Testis (tissue), 2 donors: Measurements from ENCODE around the gene SPEN.

Source experiments
- POLR2A ChIP-seq: fragments of 450-650 bp; IDR thresholded peaks from one replicate; pipeline ENCODE4 v1.6.1; 2017; ENCODE audit warnings: antibody characterized with exemption, mild to moderate bottlenecking, moderate library complexity
- TF ChIP-seq, protein P1 (sequence below), 3 experiments: fragments of 450-650 bp in 2 of 3; fragments of 200-600 bp in 1 of 3; sonication (generic) in 1 of 3; IDR thresholded peaks; one replicate each; pipeline ENCODE4 v1.5.1; 2016 to 2019; ENCODE audit warnings: antibody characterized with exemption in 3 of 3, mild to moderate bottlenecking in 2 of 3, moderate library complexity in 1 of 3

DNA sequence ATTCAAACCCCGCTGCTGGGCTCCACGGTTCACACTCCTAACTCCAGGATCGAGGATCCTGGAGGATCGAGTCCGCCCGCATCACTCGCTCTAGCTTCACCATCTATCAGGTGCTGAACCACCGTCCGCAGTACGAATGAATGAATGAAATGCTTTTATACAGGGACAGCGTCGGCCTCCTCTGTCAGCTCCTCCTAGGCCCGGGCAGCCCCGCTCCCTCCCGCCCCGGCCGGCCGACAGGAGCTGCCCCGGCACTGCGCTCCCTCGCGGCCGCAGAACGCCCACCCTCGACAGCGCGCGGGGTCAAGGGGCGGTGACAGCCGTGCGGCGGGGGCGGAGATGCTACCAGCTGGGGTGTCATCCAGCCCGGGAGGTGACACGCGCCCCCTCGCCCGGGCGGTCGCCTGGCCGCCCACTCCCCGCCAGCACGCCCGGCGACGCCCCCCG is 127.9 kb downstream of the SPEN start:
- TF ChIP-seq, protein P1, sequence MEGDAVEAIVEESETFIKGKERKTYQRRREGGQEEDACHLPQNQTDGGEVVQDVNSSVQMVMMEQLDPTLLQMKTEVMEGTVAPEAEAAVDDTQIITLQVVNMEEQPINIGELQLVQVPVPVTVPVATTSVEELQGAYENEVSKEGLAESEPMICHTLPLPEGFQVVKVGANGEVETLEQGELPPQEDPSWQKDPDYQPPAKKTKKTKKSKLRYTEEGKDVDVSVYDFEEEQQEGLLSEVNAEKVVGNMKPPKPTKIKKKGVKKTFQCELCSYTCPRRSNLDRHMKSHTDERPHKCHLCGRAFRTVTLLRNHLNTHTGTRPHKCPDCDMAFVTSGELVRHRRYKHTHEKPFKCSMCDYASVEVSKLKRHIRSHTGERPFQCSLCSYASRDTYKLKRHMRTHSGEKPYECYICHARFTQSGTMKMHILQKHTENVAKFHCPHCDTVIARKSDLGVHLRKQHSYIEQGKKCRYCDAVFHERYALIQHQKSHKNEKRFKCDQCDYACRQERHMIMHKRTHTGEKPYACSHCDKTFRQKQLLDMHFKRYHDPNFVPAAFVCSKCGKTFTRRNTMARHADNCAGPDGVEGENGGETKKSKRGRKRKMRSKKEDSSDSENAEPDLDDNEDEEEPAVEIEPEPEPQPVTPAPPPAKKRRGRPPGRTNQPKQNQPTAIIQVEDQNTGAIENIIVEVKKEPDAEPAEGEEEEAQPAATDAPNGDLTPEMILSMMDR (IDR thresholded peaks at IDR 0.05), result no peak
- TF ChIP-seq POLR2A, result no peak
